ENCODE data around the gene ZG16B.

ZG16B gene

GRCh38 chr16:2856686-2857450 is 26.8 kb downstream of the ZG16B start:
- Histone ChIP-seq H3K9me3 (ENCODE audit: insufficient read depth, low read length) (peaks cover 43% of the 10 kb centered on the region), H3K27me3 (ENCODE audit: insufficient read depth, insufficient read length) (no peaks in the 10 kb centered on the region), H3K36me3 (ENCODE audit: insufficient read depth, insufficient read length, low read length) (no peaks in the 10 kb centered on the region), H3K4me1 (ENCODE audit: insufficient read depth, insufficient read length) (peaks cover 6% of the 10 kb centered on the region), H3K9ac (ENCODE audit: insufficient read length, low read depth) (no peak overlapping the region), H3K4me3 (ENCODE audit: insufficient read length, low read depth) (no peak overlapping the region)
- no peak for DNase-seq (ENCODE audit: low read depth, low spot score)
- TF ChIP-seq SUZ12 (IDR thresholded peaks at IDR 0.05; ENCODE audit: extremely low read depth, insufficient read depth, insufficient read length) (no peak), YY1 (IDR thresholded peaks at IDR 0.05; ENCODE audit: insufficient read depth, insufficient read length) (no peak)

GRCh38 chr16:2857451-2858244 is 27.5 kb downstream of the ZG16B start, which contains the start of gene PRSS22:
Gene PRSS22, minus strand, starts transcription at chr16:2858170. Its CDS starts 66 bp downstream, at chr16:2858104.
- Histone ChIP-seq H3K9ac (ENCODE audit: insufficient read length, low read depth) (no peak within 1 kb of the TSS), H3K4me3 (ENCODE audit: insufficient read length, low read depth) (no peak within 1 kb of the TSS), H3K36me3 (ENCODE audit: insufficient read depth, insufficient read length, low read length) (no peaks in the 10 kb centered on the region), H3K27me3 (ENCODE audit: insufficient read depth, insufficient read length) (no peaks in the 10 kb centered on the region), H3K4me1 (ENCODE audit: insufficient read depth, insufficient read length) (peaks cover 5% of the 10 kb centered on the region), H3K9me3 (ENCODE audit: insufficient read depth, low read length) (peaks cover 43% of the 10 kb centered on the region)
- TF ChIP-seq ZNF274 (IDR thresholded peaks at IDR 0.05; ENCODE audit: low read depth, low read length) (no peak), YY1 (IDR thresholded peaks at IDR 0.05; ENCODE audit: insufficient read depth, insufficient read length) (no peak), SUZ12 (IDR thresholded peaks at IDR 0.05; ENCODE audit: extremely low read depth, insufficient read depth, insufficient read length) (no peak)
- DNase-seq (ENCODE audit: low read depth, low spot score) = no peak

- TF ChIP-seq SUZ12 (IDR thresholded peaks at IDR 0.05; ENCODE audit: extremely low read depth, insufficient read depth, insufficient read length) (no peak), ZNF274 (IDR thresholded peaks at IDR 0.05; ENCODE audit: low read depth, low read length) (no peak), YY1 (IDR thresholded peaks at IDR 0.05; ENCODE audit: insufficient read depth, insufficient read length) (no peak)
- Histone ChIP-seq H3K9ac (ENCODE audit: insufficient read length, low read depth) (no peak overlapping the region), H3K4me3 (ENCODE audit: insufficient read length, low read depth) (no peak overlapping the region), H3K27me3 (ENCODE audit: insufficient read depth, insufficient read length) (no peaks in the 10 kb centered on the region), H3K9me3 (ENCODE audit: insufficient read depth, low read length) (peaks cover 39% of the 10 kb centered on the region), H3K36me3 (ENCODE audit: insufficient read depth, insufficient read length, low read length) (no peaks in the 10 kb centered on the region), H3K4me1 (ENCODE audit: insufficient read depth, insufficient read length) (peaks cover 5% of the 10 kb centered on the region)
- no peak for DNase-seq (ENCODE audit: low read depth, low spot score)
Measured at GRCh38 chr16:2858245-2859025, 28.3 kb downstream of the ZG16B start.

GRCh38 chr16:2859686-2860265 is 29.7 kb downstream of the ZG16B start:
- H3K4me1 ChIP-seq (ENCODE audit: insufficient read depth, insufficient read length) = peaks cover 5% of the 10 kb centered on the region
- H3K27me3 ChIP-seq (ENCODE audit: insufficient read depth, insufficient read length) = no peaks in the 10 kb centered on the region
- DNase-seq (ENCODE audit: low read depth, low spot score) = no peak
- H3K4me3 ChIP-seq (ENCODE audit: insufficient read length, low read depth) = no peak overlapping the region
- no peak overlapping the region for H3K9ac ChIP-seq (ENCODE audit: insufficient read length, low read depth)
- no peak for TF ChIP-seq ZNF274 (IDR thresholded peaks at IDR 0.05; ENCODE audit: low read depth, low read length)
- TF ChIP-seq YY1 (IDR thresholded peaks at IDR 0.05; ENCODE audit: insufficient read depth, insufficient read length) = no peak
- TF ChIP-seq SUZ12 (IDR thresholded peaks at IDR 0.05; ENCODE audit: extremely low read depth, insufficient read depth, insufficient read length) = no peak
- no peaks in the 10 kb centered on the region for H3K36me3 ChIP-seq (ENCODE audit: insufficient read depth, insufficient read length, low read length)
- H3K9me3 ChIP-seq (ENCODE audit: insufficient read depth, low read length) = peaks cover 25% of the 10 kb centered on the region

GRCh38 chr16:2860826-2861567 is 30.9 kb downstream of the ZG16B start:
- Histone ChIP-seq H3K4me3 (ENCODE audit: insufficient read length, low read depth) (no peak overlapping the region), H3K36me3 (ENCODE audit: insufficient read depth, insufficient read length, low read length) (no peaks in the 10 kb centered on the region), H3K9me3 (ENCODE audit: insufficient read depth, low read length) (peaks cover 14% of the 10 kb centered on the region; the same call in 1 of the 2 replicates), H3K27me3 (ENCODE audit: insufficient read depth, insufficient read length) (no peaks in the 10 kb centered on the region), H3K9ac (ENCODE audit: insufficient read length, low read depth) (no peak overlapping the region), H3K4me1 (ENCODE audit: insufficient read depth, insufficient read length) (peaks cover 5% of the 10 kb centered on the region)
- TF ChIP-seq YY1 (IDR thresholded peaks at IDR 0.05; ENCODE audit: insufficient read depth, insufficient read length) = no peak
- no peak for TF ChIP-seq SUZ12 (IDR thresholded peaks at IDR 0.05; ENCODE audit: extremely low read depth, insufficient read depth, insufficient read length)
- no peak for TF ChIP-seq ZNF274 (IDR thresholded peaks at IDR 0.05; ENCODE audit: low read depth, low read length)
- no peak for DNase-seq (ENCODE audit: low read depth, low spot score)

- Histone ChIP-seq H3K9ac (ENCODE audit: insufficient read length, low read depth) (no peak overlapping the region), H3K9me3 (ENCODE audit: insufficient read depth, low read length) (peaks cover 9% of the 10 kb centered on the region; the same call in 1 of the 2 replicates), H3K27me3 (ENCODE audit: insufficient read depth, insufficient read length) (no peaks in the 10 kb centered on the region), H3K4me1 (ENCODE audit: insufficient read depth, insufficient read length) (no peaks in the 10 kb centered on the region), H3K36me3 (ENCODE audit: insufficient read depth, insufficient read length, low read length) (no peaks in the 10 kb centered on the region), H3K4me3 (ENCODE audit: insufficient read length, low read depth) (no peak overlapping the region)
- DNase-seq (ENCODE audit: low read depth, low spot score) = no peak
- no peak for TF ChIP-seq SUZ12 (IDR thresholded peaks at IDR 0.05; ENCODE audit: extremely low read depth, insufficient read depth, insufficient read length)
- TF ChIP-seq YY1 (IDR thresholded peaks at IDR 0.05; ENCODE audit: insufficient read depth, insufficient read length) = no peak
- TF ChIP-seq ZNF274 (IDR thresholded peaks at IDR 0.05; ENCODE audit: low read depth, low read length) = no peak
Measured at GRCh38 chr16:2865651-2866050, 35.5 kb downstream of the ZG16B start.
